ENCODE results near the gene HBS1L. TPM values are rescaled to one million over a fixed set of nuclear protein-coding genes. Genes with fewer than 3 reads are reported as not detected.

The HBS1L gene
- total and polyA plus RNA-seq, 2 experiments from 2014 or later: 43.0 to 70.6 TPM

GRCh38 chr6:134932535-134933470 lies 121.8 kb downstream of the HBS1L start:
- DNase-seq (ENCODE audit: low spot score): no peak
- 89% methylated on average over 11 of the region's 11 CpGs for WGBS (ENCODE audit: low lambda C conversion rate, missing lambda C conversion rate)
- TF ChIP-seq, protein P1, sequence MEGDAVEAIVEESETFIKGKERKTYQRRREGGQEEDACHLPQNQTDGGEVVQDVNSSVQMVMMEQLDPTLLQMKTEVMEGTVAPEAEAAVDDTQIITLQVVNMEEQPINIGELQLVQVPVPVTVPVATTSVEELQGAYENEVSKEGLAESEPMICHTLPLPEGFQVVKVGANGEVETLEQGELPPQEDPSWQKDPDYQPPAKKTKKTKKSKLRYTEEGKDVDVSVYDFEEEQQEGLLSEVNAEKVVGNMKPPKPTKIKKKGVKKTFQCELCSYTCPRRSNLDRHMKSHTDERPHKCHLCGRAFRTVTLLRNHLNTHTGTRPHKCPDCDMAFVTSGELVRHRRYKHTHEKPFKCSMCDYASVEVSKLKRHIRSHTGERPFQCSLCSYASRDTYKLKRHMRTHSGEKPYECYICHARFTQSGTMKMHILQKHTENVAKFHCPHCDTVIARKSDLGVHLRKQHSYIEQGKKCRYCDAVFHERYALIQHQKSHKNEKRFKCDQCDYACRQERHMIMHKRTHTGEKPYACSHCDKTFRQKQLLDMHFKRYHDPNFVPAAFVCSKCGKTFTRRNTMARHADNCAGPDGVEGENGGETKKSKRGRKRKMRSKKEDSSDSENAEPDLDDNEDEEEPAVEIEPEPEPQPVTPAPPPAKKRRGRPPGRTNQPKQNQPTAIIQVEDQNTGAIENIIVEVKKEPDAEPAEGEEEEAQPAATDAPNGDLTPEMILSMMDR (IDR thresholded peaks at IDR 0.05; ENCODE audit: poor library complexity): no peak
- TF ChIP-seq EZH2 (IDR thresholded peaks at IDR 0.05; ENCODE audit: borderline replicate concordance) (no peak), EZH2phosphoT487 (IDR thresholded peaks at IDR 0.05; ENCODE audit: low read depth, severe bottlenecking, unreplicated experiment) (no peak)
- Histone ChIP-seq H3K4me3 (no peak overlapping the region), H3K4me1 (ENCODE audit: insufficient read depth) (peaks cover 6% of the 10 kb centered on the region), H3K79me2 (no peaks in the 10 kb centered on the region), H3K27me3 (no peaks in the 10 kb centered on the region), H3K4me2 (no peak overlapping the region), H2AFZ (no peak overlapping the region), H4K20me1 (ENCODE audit: insufficient read depth, poor library complexity, severe bottlenecking) (no peaks in the 10 kb centered on the region), H3K36me3 (replicated peaks; ENCODE audit: insufficient read depth, low read depth) (no peaks in the 10 kb centered on the region), H3K9me3 (ENCODE audit: low read depth) (no peaks in the 10 kb centered on the region), H3K9me2 (replicated peaks; ENCODE audit: insufficient read depth) (no peaks in the 10 kb centered on the region), H3K27ac (no peak overlapping the region)

DNA sequence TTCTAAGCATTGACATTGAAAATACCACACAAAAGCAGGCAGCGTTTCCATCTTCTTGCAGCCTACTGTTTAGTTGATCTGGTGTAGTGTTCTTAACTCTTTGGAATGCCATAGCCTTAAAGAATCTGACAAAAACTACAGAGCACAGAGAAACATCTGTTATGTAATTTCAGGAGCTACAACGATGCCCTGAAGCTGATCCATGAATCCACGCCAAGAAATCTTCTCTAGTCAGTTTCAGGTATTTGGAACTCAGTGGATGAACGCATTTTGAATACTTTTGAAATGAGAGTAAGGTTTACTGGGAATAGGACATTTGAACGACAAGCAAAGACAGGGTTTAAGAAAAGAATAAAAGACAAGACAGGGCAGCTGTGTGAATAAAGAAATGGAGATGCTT lies 122.5 kb downstream of the HBS1L start:
- no peaks in the 10 kb centered on the region for H3K27me3 ChIP-seq
- no peak overlapping the region for H3K4me2 ChIP-seq
- no peaks in the 10 kb centered on the region for H3K79me2 ChIP-seq
- no peak for DNase-seq (ENCODE audit: low spot score)
- H3K9me3 ChIP-seq (ENCODE audit: low read depth): no peaks in the 10 kb centered on the region
- no peaks in the 10 kb centered on the region for H4K20me1 ChIP-seq (ENCODE audit: insufficient read depth, poor library complexity, severe bottlenecking)
- H3K36me3 ChIP-seq (replicated peaks; ENCODE audit: insufficient read depth, low read depth): no peaks in the 10 kb centered on the region
- no peak overlapping the region for H3K4me3 ChIP-seq
- 65% methylated on average over 5 of the region's 5 CpGs for WGBS (ENCODE audit: low lambda C conversion rate, missing lambda C conversion rate)
- TF ChIP-seq, protein P1 (IDR thresholded peaks at IDR 0.05; ENCODE audit: poor library complexity): no peak
- H3K27ac ChIP-seq: no peak overlapping the region
- no peak overlapping the region for H2AFZ ChIP-seq
- no peaks in the 10 kb centered on the region for H3K9me2 ChIP-seq (replicated peaks; ENCODE audit: insufficient read depth)
- peaks cover 6% of the 10 kb centered on the region for H3K4me1 ChIP-seq (ENCODE audit: insufficient read depth)

GRCh38 chr6:134930463-134930862 lies 124.2 kb downstream of the HBS1L start:
- Histone ChIP-seq H3K27me3 (no peaks in the 10 kb centered on the region), H3K4me1 (ENCODE audit: insufficient read depth) (peaks cover 6% of the 10 kb centered on the region), H3K4me3 (no peak overlapping the region), H4K20me1 (ENCODE audit: insufficient read depth, poor library complexity, severe bottlenecking) (no peaks in the 10 kb centered on the region), H2AFZ (no peak overlapping the region), H3K79me2 (no peaks in the 10 kb centered on the region), H3K9me3 (ENCODE audit: low read depth) (no peaks in the 10 kb centered on the region), H3K27ac (no peak overlapping the region), H3K4me2 (no peak overlapping the region), H3K9me2 (replicated peaks; ENCODE audit: insufficient read depth) (no peaks in the 10 kb centered on the region), H3K36me3 (replicated peaks; ENCODE audit: insufficient read depth, low read depth) (no peaks in the 10 kb centered on the region)
- 89% methylated on average over 6 of the region's 6 CpGs for WGBS (ENCODE audit: low lambda C conversion rate, missing lambda C conversion rate)
- TF ChIP-seq, protein P1 (IDR thresholded peaks at IDR 0.05; ENCODE audit: poor library complexity): no peak
- TF ChIP-seq EZH2phosphoT487 (IDR thresholded peaks at IDR 0.05; ENCODE audit: low read depth, severe bottlenecking, unreplicated experiment) (no peak), EZH2 (IDR thresholded peaks at IDR 0.05; ENCODE audit: borderline replicate concordance) (no peak)
- no peak for DNase-seq (ENCODE audit: low spot score)

Data from hepatocyte (in vitro differentiated cells).